NOMO-1 treated with dmso at 0.1 percent for 144 hours (cell line): ENCODE measurements around the gene MYRFL.
"Not testable (repeated sequence)": the region's sequence is repeated elsewhere in the genome, so short reads cannot be mapped to it uniquely, and the experiment has no call there.

Source experiments
- DNase-seq: peaks from one replicate; lab custom pipeline; 2025; ENCODE audit not compliant: unreplicated experiment; lab: John Stamatoyannopoulos, UW

Gene MYRFL

DNA sequence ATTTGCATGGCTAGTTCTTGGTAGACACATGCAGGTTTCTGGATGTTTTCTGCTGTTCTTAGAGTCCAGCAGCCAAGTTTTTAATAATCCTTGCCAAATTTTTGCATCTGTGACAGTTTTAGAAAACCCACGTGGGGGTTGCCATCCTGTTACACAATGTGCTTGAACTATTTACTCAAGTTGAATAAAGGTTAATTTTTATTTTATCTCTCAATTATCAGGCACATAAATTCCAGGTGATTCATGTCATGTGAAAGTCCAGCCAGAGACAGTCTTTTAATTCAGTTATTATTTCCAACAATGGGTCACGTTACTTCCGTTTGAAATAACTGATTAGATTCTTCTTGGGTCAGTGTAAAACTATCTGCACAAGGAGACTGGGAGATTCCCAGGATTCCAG lies 15.7 kb downstream of the MYRFL start:
- DNase-seq = no peak

DNA sequence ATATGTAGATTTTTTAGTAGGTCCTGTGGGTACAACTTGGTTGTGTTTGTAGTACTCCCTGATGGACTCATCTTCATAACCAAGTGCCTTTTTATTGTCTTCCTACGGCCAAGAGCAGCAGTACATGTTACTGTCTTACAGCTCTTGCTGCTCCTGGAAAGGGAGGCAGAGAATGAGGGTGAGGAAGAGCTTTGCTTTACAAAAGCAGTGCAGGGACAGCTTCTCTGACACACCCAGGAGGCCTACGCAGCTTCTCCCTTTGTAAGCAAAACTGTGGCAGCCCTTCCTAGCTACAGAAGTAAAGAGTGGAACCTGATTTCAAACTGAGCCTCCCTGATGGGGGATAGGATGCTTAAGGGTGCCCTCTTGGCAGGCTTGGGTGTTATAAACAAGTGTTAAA lies 18.6 kb downstream of the MYRFL start:
- DNase-seq = no peak

DNA sequence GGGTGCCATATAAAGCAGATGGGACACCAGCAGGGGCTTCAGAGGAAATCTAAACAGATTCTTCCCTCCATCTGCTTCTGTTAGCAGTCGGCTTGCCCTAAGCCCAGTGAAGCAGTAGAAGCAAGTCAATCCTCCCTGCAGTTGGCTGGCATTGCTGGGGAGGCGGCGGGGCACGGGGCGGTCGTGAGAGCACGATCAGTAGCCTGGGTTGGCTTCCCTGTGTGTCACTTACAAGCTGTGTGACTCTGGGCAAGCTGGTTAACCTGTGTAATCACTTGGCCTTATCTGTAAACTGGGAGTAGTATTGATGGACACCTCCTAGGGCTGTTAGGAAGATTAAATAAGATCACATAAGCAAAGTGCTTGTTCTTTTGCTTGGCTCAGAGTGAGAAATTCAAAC lies 19.4 kb downstream of the MYRFL start:
- DNase-seq = no peak

DNA sequence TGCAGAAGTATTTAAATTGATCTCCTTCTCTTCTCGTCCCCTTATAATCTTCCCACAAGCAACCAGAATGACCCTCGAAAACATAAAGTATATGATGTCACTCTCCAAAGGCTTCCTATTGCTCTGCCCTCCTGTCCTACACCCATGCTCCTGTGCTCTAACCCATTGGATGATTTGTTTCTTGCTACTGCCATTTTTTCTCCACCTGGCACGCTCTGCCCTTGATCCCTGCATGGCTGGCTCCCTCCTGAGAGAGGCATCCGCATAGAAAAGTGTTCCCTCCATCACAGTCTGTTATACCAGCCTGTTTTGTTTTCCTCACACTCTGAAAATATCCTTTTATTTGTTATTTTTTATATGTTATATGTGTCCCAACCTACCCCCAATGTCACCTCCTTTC lies 19.8 kb downstream of the MYRFL start:
- DNase-seq = no peak

DNA sequence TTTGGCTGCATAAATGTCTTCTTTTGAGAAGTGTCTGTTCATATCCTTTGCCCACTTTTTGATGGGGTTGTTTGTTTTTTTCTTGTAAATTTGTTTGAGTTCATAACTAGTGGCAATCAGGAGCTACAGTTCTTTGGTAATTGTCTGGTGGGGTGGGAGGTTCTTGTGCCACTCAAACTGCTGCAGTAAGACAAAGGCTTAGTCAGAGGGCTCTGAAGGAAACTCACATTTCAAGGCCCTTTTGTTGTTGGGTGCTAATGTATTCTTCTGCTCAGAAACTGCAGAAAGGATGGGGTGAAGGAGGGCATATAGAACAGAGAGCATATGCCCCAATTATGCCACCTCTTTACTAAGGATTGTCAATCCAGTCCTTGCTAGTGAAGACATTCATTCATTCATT lies 21.9 kb downstream of the MYRFL start:
- no peak for DNase-seq

DNA sequence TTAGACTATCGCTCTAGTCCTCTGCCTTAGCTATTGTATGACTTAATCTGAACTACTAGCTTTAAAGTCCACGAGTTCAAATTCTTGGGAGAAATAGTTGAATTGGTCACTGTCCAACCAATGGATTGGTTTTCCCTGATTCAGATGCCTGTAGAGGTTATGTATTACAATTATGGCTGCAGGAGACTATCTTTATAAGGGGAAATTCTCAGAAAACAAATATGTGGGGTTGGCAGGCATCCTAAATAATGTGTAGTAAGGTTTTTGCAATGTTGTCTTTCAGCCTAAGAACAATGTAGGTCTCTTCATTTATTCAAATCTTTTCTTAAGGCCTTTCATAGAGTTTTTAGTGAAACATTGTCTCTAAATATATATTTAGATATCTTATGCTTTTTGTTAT lies 26.9 kb downstream of the MYRFL start:
- no peak for DNase-seq

DNA sequence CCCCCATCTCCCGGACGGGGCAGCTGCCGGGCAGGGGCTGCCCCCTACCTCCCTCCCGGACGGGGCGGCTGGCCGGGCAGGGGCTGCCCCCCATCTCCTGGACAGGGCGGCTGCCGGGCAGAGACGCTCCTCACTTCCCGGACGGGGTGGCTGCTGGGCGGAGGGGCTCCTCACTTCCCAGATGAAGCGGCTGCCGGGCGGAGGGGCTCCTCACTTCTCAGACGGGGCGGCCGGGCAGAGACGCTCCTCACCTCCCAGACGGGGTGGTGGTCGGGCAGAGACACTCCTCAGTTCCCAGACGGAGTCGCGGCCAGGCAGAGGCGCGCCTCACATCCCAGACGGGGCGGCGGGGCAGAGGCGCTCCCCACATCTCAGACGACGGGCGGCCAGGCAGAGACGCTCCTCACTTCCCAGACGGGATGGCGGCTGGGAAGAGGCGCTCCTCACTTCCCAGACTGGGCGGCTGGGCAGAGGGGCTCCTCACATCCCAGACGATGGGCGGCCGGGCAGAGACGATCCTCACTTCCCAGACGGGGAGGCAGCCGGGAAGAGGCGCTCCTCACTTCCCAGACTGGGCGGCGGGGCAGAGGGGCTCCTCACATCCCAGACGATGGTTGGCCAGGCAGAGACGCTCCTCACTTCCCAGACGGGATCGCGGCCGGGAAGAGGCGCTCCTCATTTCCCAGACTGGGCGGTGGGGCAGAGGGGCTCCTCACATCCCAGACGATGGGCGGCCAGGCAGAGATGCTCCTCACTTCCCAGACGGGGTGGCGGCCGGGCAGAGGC lies 28.3 kb downstream of the MYRFL start:
- not testable (repeated sequence) for DNase-seq

DNA sequence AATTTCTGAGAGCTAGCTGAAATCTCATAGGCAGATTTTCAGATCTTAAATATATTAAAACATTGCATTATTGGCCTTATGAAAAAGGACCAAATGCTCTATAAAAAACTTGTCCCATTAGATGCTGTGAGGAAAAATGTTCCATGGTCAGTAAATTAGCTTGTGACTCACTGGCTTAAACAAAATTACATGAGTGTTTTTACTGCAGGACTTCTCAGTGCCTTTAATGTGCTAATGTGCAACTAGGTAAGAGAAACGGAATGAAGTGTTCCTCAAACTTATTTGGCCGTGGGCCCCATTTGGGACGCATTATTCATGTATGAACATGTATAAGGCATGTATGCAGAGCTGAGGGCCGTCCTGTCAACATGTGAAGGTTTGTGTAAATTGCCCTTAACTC lies 41.7 kb downstream of the MYRFL start:
- DNase-seq = no peak

DNA sequence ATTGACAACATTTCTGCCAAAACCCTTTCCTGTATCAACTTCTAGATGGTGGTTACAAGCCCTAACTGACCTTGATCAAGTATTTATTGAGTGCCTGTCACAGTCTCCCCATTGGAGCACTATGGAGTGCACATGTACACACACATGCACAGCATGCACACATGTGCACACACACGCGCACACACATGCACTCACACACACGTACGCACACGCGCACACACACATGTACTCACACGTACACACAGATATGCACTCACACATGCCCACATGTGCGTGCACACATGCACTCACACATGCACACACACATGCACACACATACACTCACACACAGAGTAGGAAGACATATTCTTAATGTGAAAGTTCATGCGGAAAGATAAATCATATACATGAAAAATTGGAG lies 43.7 kb downstream of the MYRFL start:
- DNase-seq = no peak

DNA sequence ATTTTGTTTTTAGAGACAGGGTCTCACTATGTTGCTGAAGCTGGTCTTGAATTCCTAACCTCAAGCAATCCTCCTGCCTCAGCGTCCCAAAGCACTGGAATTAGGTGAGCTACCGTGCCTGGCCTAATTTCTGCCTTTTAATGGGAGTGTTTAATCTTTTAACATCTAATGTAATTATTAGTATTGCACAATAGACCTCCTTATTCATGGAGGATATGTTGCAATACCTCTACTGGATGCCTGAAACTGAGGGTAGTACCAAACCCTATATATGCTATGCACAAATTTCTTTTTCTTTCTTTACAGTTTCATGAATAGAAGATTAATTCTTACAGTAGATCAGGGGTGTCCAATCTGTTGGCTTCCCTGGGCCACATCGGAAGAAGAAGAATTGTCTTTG lies 47.8 kb downstream of the MYRFL start:
- no peak for DNase-seq

DNA sequence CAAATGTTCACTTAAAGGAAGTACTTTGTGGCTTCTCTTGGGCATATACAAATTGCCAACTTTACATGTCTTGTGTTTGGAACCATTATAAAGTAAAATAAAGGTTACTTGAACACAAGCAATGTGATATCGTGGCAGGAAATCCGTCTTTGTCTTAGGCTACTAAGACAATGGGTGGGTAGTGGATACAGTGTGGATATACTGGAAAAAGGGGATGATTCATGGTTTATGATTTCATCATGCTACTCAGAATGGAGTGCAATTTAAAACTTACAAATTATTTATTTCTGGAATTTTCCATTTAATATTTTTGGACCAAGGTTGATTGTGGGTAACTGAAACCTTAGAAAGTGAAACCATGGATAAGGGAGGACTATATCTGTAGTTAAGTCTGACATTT lies 48.4 kb downstream of the MYRFL start:
- DNase-seq = no peak

DNA sequence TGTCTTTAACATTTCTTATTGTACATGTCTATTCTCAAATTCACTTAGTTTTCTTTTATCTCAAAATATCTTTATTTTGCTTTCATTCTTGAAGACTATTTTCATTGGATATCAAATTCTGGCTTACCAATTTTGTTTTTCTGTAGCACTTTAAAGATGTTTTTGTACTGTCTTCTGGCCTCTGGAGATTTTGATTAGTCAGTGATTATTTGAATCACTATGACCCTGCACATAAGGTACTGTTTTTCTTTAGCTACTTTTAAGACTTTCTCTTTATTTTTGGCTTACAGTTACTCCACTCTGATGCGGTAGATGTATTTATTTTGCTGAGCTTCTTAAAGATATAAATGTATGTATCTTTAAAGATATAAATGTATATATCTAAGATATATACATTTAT lies 49.6 kb downstream of the MYRFL start:
- DNase-seq = no peak

DNA sequence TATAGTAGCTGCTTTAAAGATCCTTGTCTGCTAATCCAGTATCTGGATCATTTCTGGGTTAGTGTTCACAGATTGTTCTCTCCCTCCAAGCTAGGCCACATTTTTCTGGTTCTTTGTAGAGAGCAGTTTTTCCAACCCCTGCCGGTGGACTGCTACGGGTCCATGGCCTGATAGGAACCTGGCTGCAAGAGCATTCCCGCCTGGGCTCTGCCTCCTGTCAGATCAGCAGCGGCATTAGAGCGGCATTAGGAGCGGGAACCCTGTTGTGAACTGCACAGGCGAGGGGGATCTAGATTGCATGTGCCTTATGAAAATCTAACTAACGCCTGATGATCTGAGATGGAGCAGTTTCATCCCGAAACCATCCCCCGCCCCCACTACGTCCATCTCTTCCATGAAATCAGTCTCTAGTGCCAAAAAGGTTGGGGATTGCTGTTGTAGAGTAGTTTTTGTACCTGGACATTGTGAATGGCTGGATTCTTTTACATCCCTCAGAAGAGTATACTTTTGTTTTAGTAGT lies 50.4 kb downstream of the MYRFL start:
- DNase-seq = no peak

DNA sequence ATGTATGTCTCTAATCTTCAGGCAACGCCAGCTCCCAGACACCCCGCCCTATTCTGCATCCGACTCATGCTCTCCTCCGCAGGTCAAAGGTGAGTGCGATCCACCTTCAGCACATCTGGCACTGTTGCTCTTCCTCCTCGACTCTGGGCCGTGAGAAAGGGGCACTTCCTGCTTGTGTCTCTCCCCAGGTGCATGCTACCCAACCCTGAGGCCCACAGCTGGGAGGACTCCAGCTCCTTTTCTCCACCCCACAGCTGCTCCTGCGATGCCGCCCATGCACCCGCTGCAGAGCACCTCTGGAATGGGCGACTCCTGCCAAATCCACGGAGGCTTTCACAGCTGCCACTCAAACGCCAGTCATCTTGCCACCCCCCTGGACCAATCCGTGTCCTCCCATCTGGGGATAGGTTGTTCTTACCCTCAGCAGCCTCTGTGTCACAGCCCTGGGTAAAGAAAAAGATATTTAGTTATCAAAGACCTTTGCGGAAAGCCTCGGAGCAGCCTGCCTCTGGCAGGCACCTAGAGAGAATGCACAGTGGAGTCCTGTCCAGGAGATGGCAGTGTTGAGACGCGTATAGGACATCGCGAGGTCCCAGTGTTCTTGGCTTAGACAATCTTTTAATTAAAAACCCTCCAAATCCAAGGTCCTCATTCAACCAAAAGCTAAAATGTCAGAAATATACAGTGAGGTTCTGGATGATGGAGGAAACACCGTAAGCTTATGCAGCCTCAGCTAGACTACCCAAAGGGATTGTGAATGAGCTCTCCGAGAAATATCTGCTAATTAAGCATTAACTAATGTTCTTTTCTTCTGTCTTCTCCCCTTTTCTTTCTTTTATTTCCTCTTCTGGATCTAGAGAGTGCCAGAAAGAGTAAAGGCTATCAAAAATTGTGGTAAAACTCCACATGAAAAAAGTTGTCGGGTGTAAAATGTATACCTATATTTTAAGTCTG lies 54.3 kb downstream of the MYRFL start:
- DNase-seq = peak; percentile 36

DNA sequence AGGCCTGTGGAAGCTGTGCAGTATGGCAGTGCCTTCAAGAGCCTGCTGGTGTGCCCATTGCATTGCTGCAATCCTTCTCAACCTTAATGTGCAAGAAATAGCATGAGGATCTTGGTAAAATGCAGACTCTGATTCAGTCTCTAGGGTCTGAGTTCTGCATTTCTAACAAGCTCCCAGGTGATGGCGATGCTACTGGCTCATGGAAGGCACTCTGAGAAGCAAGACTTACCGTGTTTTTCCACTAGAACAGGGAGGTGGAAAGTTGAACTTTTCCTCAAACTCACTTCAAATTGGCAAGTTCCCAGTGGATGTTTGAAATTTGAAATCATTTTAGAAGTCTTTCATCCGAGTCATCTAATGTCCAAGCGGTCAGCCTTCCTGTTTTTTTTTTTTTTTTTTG lies 55.5 kb downstream of the MYRFL start:
- DNase-seq = no peak

DNA sequence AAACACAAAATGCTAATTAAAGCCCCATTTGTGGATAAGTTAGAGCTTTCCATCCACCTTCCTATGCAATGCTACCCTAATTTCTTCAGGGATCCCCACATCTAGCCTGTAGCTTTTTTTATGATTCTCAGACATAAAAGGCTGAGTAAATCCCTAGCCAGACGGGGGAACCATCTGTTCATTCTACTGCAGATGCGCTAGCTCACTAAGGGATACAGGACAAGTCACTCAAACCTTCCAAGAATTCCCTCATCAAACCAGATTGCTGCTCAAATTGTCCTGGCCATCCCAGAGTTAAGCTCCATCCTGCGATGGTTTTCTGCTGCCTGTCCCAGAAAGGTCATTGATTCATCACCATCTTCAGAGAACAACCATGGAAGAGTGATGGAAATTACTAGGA lies 56.7 kb downstream of the MYRFL start:
- no peak for DNase-seq

DNA sequence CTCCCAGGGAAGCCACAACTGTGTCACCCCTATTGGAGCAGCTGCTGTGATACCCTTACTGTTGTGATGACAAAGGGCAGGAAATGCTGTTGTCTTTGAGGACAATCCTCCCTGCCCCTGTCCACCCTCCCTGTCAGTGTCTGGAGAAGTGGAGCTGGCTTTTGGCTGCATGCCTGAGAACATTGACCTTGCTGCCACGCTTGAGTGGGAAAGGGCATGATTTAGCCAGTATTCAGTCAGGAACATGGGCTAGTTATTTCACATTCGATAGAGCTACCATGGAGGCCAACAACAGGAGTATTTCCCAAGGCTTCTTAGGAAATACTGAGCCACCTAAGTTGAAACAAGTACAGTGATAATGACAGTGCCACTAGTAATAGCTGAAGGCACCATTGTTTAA lies 59.4 kb downstream of the MYRFL start:
- no peak for DNase-seq

DNA sequence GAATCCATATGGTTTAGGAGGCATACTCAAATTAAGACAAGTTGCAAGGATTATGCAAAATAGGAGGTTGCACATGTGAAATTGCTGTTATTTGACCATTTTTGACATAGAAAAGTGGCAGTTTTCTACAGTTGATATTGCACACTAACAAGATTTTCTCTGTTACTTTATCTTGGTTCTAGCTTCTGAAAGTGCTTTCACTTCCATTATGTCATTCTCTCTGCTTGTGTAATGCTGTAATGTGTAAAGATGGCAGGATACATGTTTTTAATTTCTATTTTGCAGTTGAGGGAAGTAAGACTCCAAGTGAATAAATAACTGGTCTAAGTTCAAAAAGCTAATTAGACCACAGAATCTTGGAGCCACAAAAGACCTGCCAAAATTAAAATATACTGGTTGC lies 60.6 kb downstream of the MYRFL start:
- DNase-seq = no peak

DNA sequence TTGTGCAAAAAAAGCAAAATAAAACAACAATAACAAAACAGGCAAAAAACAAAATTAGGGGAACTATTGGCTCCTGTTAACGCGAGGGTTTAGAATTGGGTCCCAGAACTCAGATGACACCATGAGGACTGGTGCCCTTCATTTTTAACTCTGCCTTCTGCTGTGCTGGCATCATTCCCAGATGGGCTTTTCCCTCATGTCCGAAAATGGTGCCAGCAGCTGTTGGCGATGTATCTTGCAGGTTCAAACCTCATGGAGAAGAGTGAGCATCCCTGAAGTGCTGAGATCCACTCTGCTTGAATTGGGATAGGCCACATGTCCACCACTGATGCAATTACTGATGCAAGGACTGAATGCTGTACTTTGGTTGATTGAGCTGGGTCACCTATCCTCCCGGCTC lies 61.1 kb downstream of the MYRFL start:
- no peak for DNase-seq

DNA sequence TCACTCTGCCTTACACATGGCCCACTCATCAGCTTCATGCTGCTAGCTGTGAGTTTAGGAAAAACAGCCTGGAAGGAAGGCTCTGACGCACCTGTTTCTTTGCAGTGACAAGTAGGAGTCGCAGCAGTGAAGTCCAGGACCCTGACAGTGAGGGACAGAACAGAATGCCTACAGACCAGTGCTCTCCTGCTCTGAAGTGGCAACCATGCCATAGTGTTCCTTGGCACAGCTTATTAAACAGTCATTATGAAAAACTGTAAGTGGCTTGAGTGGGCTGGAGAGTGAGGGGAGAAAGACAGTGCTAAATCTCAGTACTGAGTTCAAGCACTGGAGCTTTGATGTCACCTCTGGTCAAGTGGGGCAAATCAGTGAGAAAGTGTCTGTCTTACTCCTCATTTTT lies 61.7 kb downstream of the MYRFL start:
- no peak for DNase-seq

DNA sequence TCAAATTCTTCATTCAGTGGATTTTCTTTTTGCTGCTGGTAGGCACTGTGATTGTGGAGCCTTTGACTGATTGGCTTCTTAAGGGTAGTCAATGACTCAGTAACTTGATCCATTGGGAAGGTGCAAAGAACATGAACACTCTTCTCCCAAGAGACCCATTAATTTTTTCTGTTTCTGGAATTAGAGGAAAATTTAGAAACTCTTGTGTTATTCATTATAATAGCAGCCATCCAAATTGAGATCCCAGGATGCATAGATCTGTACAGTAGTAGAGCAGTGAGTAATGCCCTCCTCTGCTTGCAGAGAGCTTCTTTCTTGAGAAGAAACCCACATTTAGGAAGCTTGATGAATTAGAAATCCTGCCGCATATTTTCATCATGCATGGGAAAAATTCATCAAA lies 63.9 kb downstream of the MYRFL start:
- no peak for DNase-seq

DNA sequence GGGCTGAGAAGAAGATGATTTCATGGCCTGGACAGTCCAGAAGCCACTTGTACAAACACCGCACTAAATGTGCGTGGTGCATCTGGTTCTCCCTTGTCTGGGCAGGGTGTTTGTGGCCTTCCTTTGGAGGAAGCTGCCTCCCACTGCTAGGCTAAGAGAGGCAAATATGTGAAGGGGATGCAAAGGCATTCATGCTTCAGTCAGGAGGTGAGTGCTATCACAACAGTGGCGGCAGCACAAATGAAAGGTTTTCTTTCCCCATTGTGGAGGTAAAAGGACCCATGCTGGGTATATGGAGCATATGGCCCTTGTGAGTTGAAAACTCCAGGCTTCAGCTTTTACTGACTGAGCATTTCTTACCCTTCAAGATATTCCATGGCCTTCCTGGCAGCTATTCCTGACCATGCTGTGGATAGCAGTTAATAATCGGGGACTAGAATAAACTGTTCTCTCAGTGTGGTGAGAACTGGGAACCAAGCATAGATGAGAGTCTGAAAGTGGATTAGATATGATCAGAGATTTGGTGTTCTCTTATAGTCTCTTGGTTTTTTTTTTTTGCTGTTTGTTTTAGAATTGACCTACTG lies 69.9 kb downstream of the MYRFL start:
- no peak for DNase-seq
